Lung (tissue), 12 donors: ENCODE results near the gene GRID1. TPM values are rescaled to one million over a fixed set of nuclear protein-coding genes. Genes with fewer than 3 reads are reported as not detected.
"Not testable (repeated sequence)": the region's sequence is repeated elsewhere in the genome, so short reads cannot be mapped to it uniquely, and the experiment has no call there.

Source experiments
- ATAC-seq: fragments of 200-7000 bp; cut with Tn5 transposase; one replicate; pipeline ENCODE4 v1.9.1; 2020; ENCODE audit warnings: moderate number of reproducible peaks; ENCODE audit not compliant: insufficient read depth, low FRiP score
- DNase-seq, 3 donors: peaks; one replicate each; pipeline ENCODE4 v3.0.0-alpha.2; 2013 to 2017
- H3K27ac ChIP-seq, 2 donors: one replicate each; pipeline ENCODE4 v1.5.1; 2013; ENCODE audit warnings: mild to moderate bottlenecking in 2 of 2, moderate library complexity in 2 of 2, control low read depth in 1 of 2, inconsistent platforms in 1 of 2, low read depth in 1 of 2, low read length in 1 of 2
- H3K27me3 ChIP-seq, 3 donors: one replicate each; pipeline ENCODE4 v1.5.1; 2013; ENCODE audit warnings: low read length in 2 of 3; ENCODE audit not compliant: control insufficient read depth in 3 of 3, insufficient read depth in 3 of 3
- H3K36me3 ChIP-seq, 4 donors: one replicate each; pipeline ENCODE4 v1.5.1; 2013; ENCODE audit warnings: low read length in 4 of 4, mild to moderate bottlenecking in 1 of 4, moderate library complexity in 1 of 4; ENCODE audit not compliant: control insufficient read depth in 4 of 4, insufficient read depth in 4 of 4
- H3K4me1 ChIP-seq, 5 donors: one replicate each; pipeline ENCODE4 v1.5.1; 2013; ENCODE audit warnings: low read length in 5 of 5, mild to moderate bottlenecking in 2 of 5, moderate library complexity in 1 of 5; ENCODE audit not compliant: control insufficient read depth in 5 of 5, insufficient read depth in 5 of 5
- H3K4me3 ChIP-seq: one replicate; pipeline ENCODE4 v1.5.1; 2013; ENCODE audit warnings: mild to moderate bottlenecking, control low read depth, moderate library complexity
- H3K9ac ChIP-seq, 2 donors: one replicate each; pipeline ENCODE4 v1.5.1; 2013; ENCODE audit warnings: low read length in 2 of 2, control low read depth in 1 of 2; ENCODE audit not compliant: insufficient read depth in 1 of 2
- H3K9me3 ChIP-seq, 4 donors: one replicate each; pipeline ENCODE4 v1.5.1; 2013; ENCODE audit warnings: low read length in 3 of 4, mild to moderate bottlenecking in 1 of 4, moderate library complexity in 1 of 4; ENCODE audit not compliant: control insufficient read depth in 4 of 4, insufficient read depth in 3 of 4
- CTCF ChIP-seq: IDR thresholded peaks from 2 replicates; pipeline ENCODE4 v1.5.1; 2012; ENCODE audit warnings: mild to moderate bottlenecking; ENCODE audit errors: control extremely low read depth, extremely low read depth
- WGBS, 2 donors: extraction: QIAGEN DNeasy Blood & Tissue Kit; methylation state at CpG; one replicate each; pipeline ENCODE4 v1.1.7; 2013; 5-methylcytosine and 5-hydroxymethylcytosine counted together
- polyA plus RNA-seq, 2 donors: library from polyadenylated mRNA; stranded (reverse); fragments of 200-250 nt; gene quantifications; one replicate each; pipeline ENCODE4 v1.2.1, GENCODE V29; 2013
- total RNA-seq, 2 donors: library from RNA; depleted of rRNA in 1 of 2; stranded (reverse); fragments of >200 nt in 1 of 2; gene quantifications; one replicate each; pipeline ENCODE4 v1.2.1, GENCODE V29; 2014 to 2021
- donor health status: control.
- donor health status: control.
- donor health status: Bipolar disorder and iron deficiency.
- donor health status: healthy.
- donor health status: DM: yes; HTN: yes; CAD: no.

Gene GRID1
- total and polyA plus RNA-seq, 4 donors = 1.1 to 3.6 (median 2.2) TPM

- TF ChIP-seq CTCF = no peak
These were observed 647.2 kb downstream of the GRID1 start for GRCh38 chr10:85719408-85719807.

DNA sequence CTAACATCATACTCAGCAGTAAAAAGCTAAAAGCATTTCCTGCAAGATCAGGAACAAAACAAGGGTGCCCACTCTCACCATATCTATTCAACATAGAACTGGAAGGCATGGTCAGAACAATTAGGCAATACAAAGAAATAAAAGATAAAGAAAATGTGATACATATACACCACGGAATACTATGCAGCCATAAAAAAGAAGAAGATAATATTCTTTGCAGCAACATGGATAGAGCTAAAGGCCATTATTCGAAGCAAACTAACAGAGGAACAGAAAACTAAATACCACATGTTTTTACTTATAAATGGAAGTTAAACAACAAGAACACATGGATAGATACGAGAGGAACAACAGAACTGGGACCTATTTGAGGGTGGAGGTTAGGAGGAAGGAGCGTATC lies 652.7 kb downstream of the GRID1 start:
- WGBS, 2 donors = 80 to 82% methylated on average over 4 of the region's 4 CpGs
- no peaks in the 10 kb centered on the region for H3K9me3 ChIP-seq
- H3K27me3 ChIP-seq = no peaks in the 10 kb centered on the region
- H3K36me3 ChIP-seq = no peaks in the 10 kb centered on the region
- H3K9ac ChIP-seq = no peak overlapping the region
- ATAC-seq (no peak), DNase-seq (no peak)
- TF ChIP-seq CTCF = no peak
- H3K27ac ChIP-seq = no peak overlapping the region
- no peaks in the 10 kb centered on the region for H3K4me1 ChIP-seq
- no peak overlapping the region for H3K4me3 ChIP-seq

More at GRCh38 chr10:85719408-85719807, 647.2 kb downstream of the GRID1 start:
- no peak overlapping the region for H3K27ac ChIP-seq
- 68 to 69% methylated on average over 3 of the region's 3 CpGs for WGBS, 2 donors
- no peaks in the 10 kb centered on the region for H3K27me3 ChIP-seq
- no peaks in the 10 kb centered on the region for H3K36me3 ChIP-seq
- DNase-seq = no peak
- H3K4me1 ChIP-seq = no peaks in the 10 kb centered on the region
- ATAC-seq = no peak
- H3K4me3 ChIP-seq = no peak overlapping the region
- H3K9me3 ChIP-seq = no peaks in the 10 kb centered on the region
- H3K9ac ChIP-seq = no peak overlapping the region

- WGBS, 2 donors = 70 to 73% methylated on average over 2 of the region's 2 CpGs
- Histone ChIP-seq H3K9me3 (no peaks in the 10 kb centered on the region), H3K27me3 (no peaks in the 10 kb centered on the region), H3K36me3 (no peaks in the 10 kb centered on the region), H3K4me1 (no peaks in the 10 kb centered on the region), H3K9ac (no peak overlapping the region), H3K27ac (no peak overlapping the region), H3K4me3 (no peak overlapping the region)
- no peak for DNase-seq
- TF ChIP-seq CTCF = no peak
- ATAC-seq = no peak
These were observed 663.8 kb downstream of the GRID1 start for GRCh38 chr10:85702768-85703167.

- H3K4me3 ChIP-seq, H3K9me3 ChIP-seq, ATAC-seq, H3K27ac ChIP-seq, H3K27me3 ChIP-seq, H3K9ac ChIP-seq, H3K36me3 ChIP-seq, DNase-seq, H3K4me1 ChIP-seq: not testable (repeated sequence)
- 85 to 87% methylated on average over 4 of the region's 4 CpGs for WGBS, 2 donors
These were observed 667.5 kb downstream of the GRID1 start for GRCh38 chr10:85699066-85699465.
